Measurements from ENCODE around the gene CEP76. TPM values are rescaled to one million over a fixed set of nuclear protein-coding genes. Genes with fewer than 3 reads are reported as not detected.

Gene CEP76
- total RNA-seq, 2 experiments from 2014 or later, result 12.9 to 17.2 TPM

GRCh38 chr18:12744103-12744502 is 41.6 kb upstream of the CEP76 start:
- H3K36me3 Mint-ChIP-seq (ENCODE audit: low read depth), result no peaks in the 10 kb centered on the region
- no peaks in the 10 kb centered on the region for H3K9me3 Mint-ChIP-seq (ENCODE audit: insufficient read depth)
- no peak for DNase-seq
- H3K4me3 Mint-ChIP-seq, result no peak overlapping the region
- H3K27me3 Mint-ChIP-seq (ENCODE audit: low read depth), result no peaks in the 10 kb centered on the region
- H3K27ac Mint-ChIP-seq, result no peak overlapping the region
- peaks cover 2% of the 10 kb centered on the region for H3K4me1 Mint-ChIP-seq (ENCODE audit: low read depth)
- ChIA-PET CTCF (interaction anchor here (0.7 to 5.3 kb wide), 21 partner anchors 9 to 416 kb away, joined by 3 to 51 read pairs (median 5); partner anchors contain the start of gene PTPN2), POLR2A (no interaction called here)
- peak; percentile 63 for ATAC-seq

- ChIA-PET POLR2A (interaction anchor here (0.7 kb wide), 1 partner anchor 33 kb away, joined by 3 read pairs; no protein-coding TSS in a partner anchor), CTCF (interaction anchor here (0.8 to 5.3 kb wide), 7 partner anchors 9 to 417 kb away, joined by 3 to 51 read pairs (median 4); no protein-coding TSS in a partner anchor)
- DNase-seq (no peak), ATAC-seq (no peak)
- Mint-ChIP-seq H3K27me3 (ENCODE audit: low read depth) (no peaks in the 10 kb centered on the region), H3K4me1 (ENCODE audit: low read depth) (no peaks in the 10 kb centered on the region), H3K9me3 (ENCODE audit: insufficient read depth) (no peaks in the 10 kb centered on the region), H3K27ac (no peak overlapping the region), H3K36me3 (ENCODE audit: low read depth) (no peaks in the 10 kb centered on the region), H3K4me3 (no peak overlapping the region)
Measured at GRCh38 chr18:12742453-12742852, 39.9 kb upstream of the CEP76 start.

GRCh38 chr18:12741351-12741750 is 38.8 kb upstream of the CEP76 start:
- Mint-ChIP-seq H3K27me3 (ENCODE audit: low read depth) (no peaks in the 10 kb centered on the region), H3K27ac (no peak overlapping the region), H3K9me3 (ENCODE audit: insufficient read depth) (no peaks in the 10 kb centered on the region), H3K36me3 (ENCODE audit: low read depth) (no peaks in the 10 kb centered on the region), H3K4me3 (no peak overlapping the region), H3K4me1 (ENCODE audit: low read depth) (no peaks in the 10 kb centered on the region)
- DNase-seq (no peak), ATAC-seq (no peak)
- ChIA-PET POLR2A (no interaction called here), CTCF (interaction anchor here (1.0 to 2.4 kb wide), 3 partner anchors 11 to 194 kb away, joined by 4 to 7 read pairs (median 6); no protein-coding TSS in a partner anchor)

- Mint-ChIP-seq H3K36me3 (ENCODE audit: low read depth) (no peaks in the 10 kb centered on the region), H3K9me3 (ENCODE audit: insufficient read depth) (no peaks in the 10 kb centered on the region), H3K4me1 (ENCODE audit: low read depth) (no peaks in the 10 kb centered on the region), H3K27me3 (ENCODE audit: low read depth) (no peaks in the 10 kb centered on the region), H3K4me3 (no peak overlapping the region), H3K27ac (no peak overlapping the region)
- POLR2A ChIA-PET, result interaction anchor here (0.7 kb wide), 1 partner anchor 180 kb away, joined by 3 read pairs; no protein-coding TSS in a partner anchor
- no peak for DNase-seq
- ATAC-seq, result no peak
- CTCF ChIA-PET, result no interaction called here
Measured at GRCh38 chr18:12737243-12737902, 34.9 kb upstream of the CEP76 start.

GRCh38 chr18:12726774-12727550 is 24.4 kb upstream of the CEP76 start:
- peaks cover 35% of the 10 kb centered on the region for H3K36me3 Mint-ChIP-seq (ENCODE audit: low read depth)
- POLR2A ChIA-PET, result no interaction called here
- no peak overlapping the region for H3K27ac Mint-ChIP-seq
- H3K4me3 Mint-ChIP-seq, result no peak overlapping the region
- no peaks in the 10 kb centered on the region for H3K9me3 Mint-ChIP-seq (ENCODE audit: insufficient read depth)
- DNase-seq, result peak; percentile 75
- CTCF ChIA-PET, result interaction anchor here (0.8 to 12.1 kb wide), 29 partner anchors 8 to 433 kb away, joined by 3 to 140 read pairs (median 5); no protein-coding TSS in a partner anchor
- no peaks in the 10 kb centered on the region for H3K27me3 Mint-ChIP-seq (ENCODE audit: low read depth)
- peak; percentile 61 for ATAC-seq
- peaks cover 3% of the 10 kb centered on the region for H3K4me1 Mint-ChIP-seq (ENCODE audit: low read depth)

GRCh38 chr18:12726331-12726730 is 23.8 kb upstream of the CEP76 start:
- Mint-ChIP-seq H3K27ac (no peak overlapping the region), H3K27me3 (ENCODE audit: low read depth) (no peaks in the 10 kb centered on the region), H3K4me3 (no peak overlapping the region), H3K36me3 (ENCODE audit: low read depth) (peaks cover 40% of the 10 kb centered on the region), H3K9me3 (ENCODE audit: insufficient read depth) (no peaks in the 10 kb centered on the region), H3K4me1 (ENCODE audit: low read depth) (peaks cover 3% of the 10 kb centered on the region)
- DNase-seq (no peak), ATAC-seq (no peak)
- ChIA-PET POLR2A (no interaction called here), CTCF (interaction anchor here (0.8 to 12.1 kb wide), 26 partner anchors 8 to 433 kb away, joined by 3 to 140 read pairs (median 5); no protein-coding TSS in a partner anchor)

GRCh38 chr18:12722731-12723130 is 20.2 kb upstream of the CEP76 start:
- ChIA-PET POLR2A (no interaction called here), CTCF (interaction anchor here (1.1 to 12.1 kb wide), 5 partner anchors 20 to 437 kb away, joined by 3 to 140 read pairs (median 3); partner anchors contain the start of genes CEP76 and PSMG2)
- H3K27me3 Mint-ChIP-seq (ENCODE audit: low read depth), result no peaks in the 10 kb centered on the region
- H3K4me3 Mint-ChIP-seq, result no peak overlapping the region
- ATAC-seq (no peak), DNase-seq (no peak)
- peaks cover 3% of the 10 kb centered on the region for H3K4me1 Mint-ChIP-seq (ENCODE audit: low read depth)
- H3K9me3 Mint-ChIP-seq (ENCODE audit: insufficient read depth), result no peaks in the 10 kb centered on the region
- no peak overlapping the region for H3K27ac Mint-ChIP-seq
- peaks cover 51% of the 10 kb centered on the region for H3K36me3 Mint-ChIP-seq (ENCODE audit: low read depth)

- H3K9me3 Mint-ChIP-seq (ENCODE audit: insufficient read depth), result no peaks in the 10 kb centered on the region
- no peak overlapping the region for H3K4me3 Mint-ChIP-seq
- no peak for ATAC-seq
- ChIA-PET POLR2A (interaction anchor here (0.6 kb wide), 1 partner anchor 196 kb away, joined by 4 read pairs; no protein-coding TSS in a partner anchor), CTCF (interaction anchor here (0.8 to 3.9 kb wide), 6 partner anchors 19 to 438 kb away, joined by 3 to 15 read pairs (median 3); partner anchors contain the start of genes CEP76 and PSMG2)
- H3K4me1 Mint-ChIP-seq (ENCODE audit: low read depth), result no peaks in the 10 kb centered on the region
- peak; percentile 5 for DNase-seq
- H3K27me3 Mint-ChIP-seq (ENCODE audit: low read depth), result no peaks in the 10 kb centered on the region
- peak overlapping the region; percentile 12 for H3K27ac Mint-ChIP-seq
- H3K36me3 Mint-ChIP-seq (ENCODE audit: low read depth), result peaks cover 52% of the 10 kb centered on the region
Measured at GRCh38 chr18:12721495-12722275, 19.2 kb upstream of the CEP76 start.

GRCh38 chr18:12711446-12711845 is 8.9 kb upstream of the CEP76 start:
- DNase-seq (peak; percentile 2), ATAC-seq (no peak)
- Mint-ChIP-seq H3K36me3 (ENCODE audit: low read depth) (peaks cover 57% of the 10 kb centered on the region), H3K27ac (no peak overlapping the region), H3K27me3 (ENCODE audit: low read depth) (no peaks in the 10 kb centered on the region), H3K9me3 (ENCODE audit: insufficient read depth) (no peaks in the 10 kb centered on the region), H3K4me3 (no peak overlapping the region), H3K4me1 (ENCODE audit: low read depth) (peaks cover under 1% of the 10 kb centered on the region)
- CTCF ChIA-PET, result interaction anchor here (1.7 kb wide), 1 partner anchor 16 kb away, joined by 4 read pairs; no protein-coding TSS in a partner anchor
- POLR2A ChIA-PET, result interaction anchor here (1.3 kb wide), 1 partner anchor 9 kb away, joined by 4 read pairs; the partner anchor contains the start of genes CEP76 and PSMG2

GRCh38 chr18:12703664-12704063 is 1.1 kb upstream of the CEP76 start:
- H3K27ac Mint-ChIP-seq, result peak overlapping the region; percentile 100
- H3K9me3 Mint-ChIP-seq (ENCODE audit: insufficient read depth), result no peaks in the 10 kb centered on the region
- ChIA-PET POLR2A (interaction anchor here (0.5 to 1.6 kb wide), 6 partner anchors 15 to 295 kb away, joined by 3 to 5 read pairs (median 3); partner anchors contain the start of genes CEP192 and PTPN2), CTCF (interaction anchor here (1.1 kb wide), 1 partner anchor 49 kb away, joined by 3 read pairs; no protein-coding TSS in a partner anchor)
- H3K4me3 Mint-ChIP-seq, result peak overlapping the region; percentile 94
- H3K36me3 Mint-ChIP-seq (ENCODE audit: low read depth), result peaks cover 43% of the 10 kb centered on the region
- H3K27me3 Mint-ChIP-seq (ENCODE audit: low read depth), result no peaks in the 10 kb centered on the region
- peaks cover 44% of the 10 kb centered on the region for H3K4me1 Mint-ChIP-seq (ENCODE audit: low read depth)
- ATAC-seq, result no peak
- DNase-seq, result peak; percentile 30

GRCh38 chr18:12703096-12703567 is 609 bp upstream of the CEP76 start:
- no peak for DNase-seq
- peak; percentile 66 for ATAC-seq
- Mint-ChIP-seq H3K27ac (peak overlapping the region; percentile 100), H3K27me3 (ENCODE audit: low read depth) (no peaks in the 10 kb centered on the region), H3K9me3 (ENCODE audit: insufficient read depth) (no peaks in the 10 kb centered on the region), H3K4me3 (peak overlapping the region; percentile 94), H3K36me3 (ENCODE audit: low read depth) (peaks cover 47% of the 10 kb centered on the region), H3K4me1 (ENCODE audit: low read depth) (peaks cover 47% of the 10 kb centered on the region)
- POLR2A ChIA-PET, result interaction anchor here (0.5 to 2.4 kb wide), 13 partner anchors 9 to 326 kb away, joined by 3 to 12 read pairs (median 5); partner anchors contain the start of genes AFG3L2, CEP192 and PTPN2
- CTCF ChIA-PET, result interaction anchor here (0.9 to 1.6 kb wide), 4 partner anchors 20 to 231 kb away, joined by 3 to 6 read pairs (median 3); no protein-coding TSS in a partner anchor
